ENCODE measurements around the gene CDH13.

DNA sequence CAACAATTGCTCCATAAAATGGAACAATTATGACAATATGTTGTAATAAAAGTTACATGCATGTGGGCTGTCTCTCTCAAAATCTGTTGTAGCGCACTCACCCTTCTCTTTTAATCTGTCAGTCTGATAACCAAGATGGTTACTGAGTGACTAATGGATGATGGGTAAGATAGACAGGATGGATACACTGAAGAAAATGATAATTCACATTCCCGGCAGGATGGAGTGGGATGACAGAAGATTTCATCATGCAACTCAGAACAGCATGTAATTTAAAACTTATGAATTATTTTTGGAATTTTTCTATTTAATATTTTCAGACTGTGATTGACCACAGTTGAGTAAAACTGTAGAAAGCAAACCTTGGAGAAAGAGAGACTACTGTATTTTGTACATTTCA is 30.5 kb downstream of the CDH13 start:
- TF ChIP-seq CTCF (IDR thresholded peaks at IDR 0.05) (no peak), POLR2A (IDR thresholded peaks at IDR 0.05) (no peak)
